HG02798 (cell line): ENCODE measurements around the gene GSG1L.

Experiments used
- ATAC-seq: cut with Tn5 transposase; IDR thresholded peaks from one replicate; pipeline ENCODE4 v1.9.1; 2021; ENCODE audit warnings: mild to moderate bottlenecking; ENCODE audit not compliant: unreplicated experiment, poor library complexity

Gene GSG1L

DNA sequence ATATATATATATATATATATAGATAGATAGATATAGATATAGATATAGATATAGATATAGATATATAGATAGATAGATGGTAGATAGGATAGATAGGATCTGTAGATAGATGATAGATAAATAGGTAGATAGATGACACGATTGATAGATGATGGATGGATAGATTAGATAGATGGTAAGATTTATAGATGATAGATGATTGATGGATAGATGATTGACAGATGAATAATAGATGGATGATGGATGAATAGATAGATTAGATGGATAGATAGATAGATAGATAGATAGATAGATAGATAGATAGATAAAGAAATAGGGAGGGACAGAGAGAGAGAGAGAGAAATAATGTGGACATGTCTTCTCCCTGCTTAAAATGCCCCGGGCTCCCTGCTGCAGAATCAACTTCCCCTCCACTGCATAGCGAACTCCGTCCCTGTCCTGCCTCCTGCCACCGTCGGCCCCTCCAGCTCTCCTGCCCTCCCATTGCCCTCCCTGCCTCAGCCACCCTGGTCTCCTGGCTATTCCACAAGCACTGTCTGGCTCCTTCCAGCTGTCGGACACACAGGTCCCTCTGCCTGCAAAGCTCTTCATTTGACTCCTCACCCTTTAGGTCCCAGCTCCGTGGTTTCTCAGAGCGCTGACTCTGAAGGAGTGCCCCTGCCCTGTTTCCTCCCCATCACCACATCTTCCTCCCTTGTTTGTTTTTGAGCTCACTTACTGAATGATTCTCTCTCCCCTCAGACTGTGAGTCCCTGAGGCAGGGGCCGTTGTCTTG lies 259.6 kb downstream of the GSG1L start:
- ATAC-seq: no peak

DNA sequence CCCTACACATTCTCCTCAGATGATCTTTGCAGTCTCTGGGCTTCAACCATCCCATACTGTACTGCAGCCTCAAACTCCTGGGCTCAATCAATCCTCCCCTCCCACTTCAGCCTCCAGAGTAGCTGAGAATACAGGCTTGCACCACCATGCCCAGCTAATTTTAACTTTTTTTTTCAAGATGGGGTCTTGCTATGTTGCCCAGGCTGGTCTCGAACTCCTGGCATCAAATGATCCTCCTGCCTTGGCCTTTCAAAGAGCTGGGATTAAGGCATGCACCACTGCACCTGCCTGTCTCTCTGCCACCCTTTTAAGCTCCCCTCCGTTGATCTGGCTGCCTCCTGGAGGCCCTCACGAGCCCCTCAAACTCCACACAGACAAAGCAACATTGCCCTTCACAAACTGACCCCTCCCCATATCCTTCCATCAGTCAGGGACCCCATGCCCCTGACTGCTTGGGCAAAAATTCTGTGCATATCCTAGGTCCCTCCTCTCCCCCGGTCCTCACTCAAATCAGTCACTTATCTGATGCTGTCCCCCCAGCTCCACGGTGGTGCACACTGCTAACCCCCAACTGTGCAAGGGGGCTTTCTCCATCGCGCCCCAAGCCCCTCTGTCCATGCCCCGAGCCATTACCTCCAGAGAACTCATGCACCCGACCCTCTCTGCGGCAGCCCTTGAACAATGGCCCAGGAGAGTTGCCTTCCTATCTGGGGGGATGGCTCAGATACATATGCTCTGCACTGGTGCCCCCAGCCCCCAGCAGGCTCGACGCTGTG lies 260.7 kb downstream of the GSG1L start:
- ATAC-seq: no peak

DNA sequence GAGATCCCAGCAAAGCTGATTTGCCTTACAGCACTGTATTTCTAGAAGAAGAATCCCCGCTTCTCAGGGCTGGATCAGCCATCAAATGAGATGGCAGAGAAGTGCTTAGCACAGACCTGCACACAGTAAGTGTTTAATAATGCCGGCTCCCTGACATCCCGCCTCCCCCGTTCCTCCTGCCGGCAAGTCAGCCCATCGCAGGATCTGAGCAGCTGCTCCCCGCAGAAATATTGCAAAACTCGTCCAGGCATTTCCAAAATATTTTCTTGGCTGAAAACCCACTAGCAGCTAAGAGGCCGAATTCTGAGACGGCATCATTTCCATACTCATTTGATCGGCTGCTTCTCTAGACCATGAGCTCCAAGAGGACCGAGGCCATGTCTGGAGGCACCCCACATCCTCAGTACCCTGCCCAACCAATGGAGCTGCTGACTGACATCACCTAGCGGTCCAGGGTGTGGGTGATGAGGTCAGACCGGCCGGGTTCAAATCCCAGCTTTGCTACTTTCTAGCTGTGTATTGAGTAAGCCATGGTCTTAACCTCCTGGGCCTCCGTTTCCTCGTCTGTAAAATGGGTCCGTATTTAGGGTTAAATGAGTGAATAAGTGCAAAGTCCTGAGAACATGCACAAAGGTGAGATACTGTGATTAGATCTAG lies 262.1 kb downstream of the GSG1L start:
- no peak for ATAC-seq

DNA sequence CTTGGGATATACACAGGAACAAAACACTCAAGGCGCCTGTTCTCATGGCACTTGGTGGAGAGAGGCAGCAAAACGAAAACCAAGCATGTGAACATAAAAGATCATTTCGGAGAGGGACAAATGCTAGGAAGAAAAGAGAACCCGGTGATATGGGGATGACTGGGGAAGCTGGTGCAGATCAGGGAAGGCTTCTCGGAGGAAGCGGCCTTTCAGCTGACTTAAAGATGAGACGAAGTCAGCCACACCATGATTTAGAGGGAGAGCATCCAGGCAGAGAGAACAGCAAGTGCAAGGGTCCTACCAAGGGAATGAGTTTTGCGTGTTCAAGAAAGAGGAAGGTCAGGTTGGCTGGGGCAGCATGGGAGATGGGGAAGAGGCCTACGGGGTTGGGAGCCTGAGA lies 262.7 kb downstream of the GSG1L start:
- no peak for ATAC-seq

DNA sequence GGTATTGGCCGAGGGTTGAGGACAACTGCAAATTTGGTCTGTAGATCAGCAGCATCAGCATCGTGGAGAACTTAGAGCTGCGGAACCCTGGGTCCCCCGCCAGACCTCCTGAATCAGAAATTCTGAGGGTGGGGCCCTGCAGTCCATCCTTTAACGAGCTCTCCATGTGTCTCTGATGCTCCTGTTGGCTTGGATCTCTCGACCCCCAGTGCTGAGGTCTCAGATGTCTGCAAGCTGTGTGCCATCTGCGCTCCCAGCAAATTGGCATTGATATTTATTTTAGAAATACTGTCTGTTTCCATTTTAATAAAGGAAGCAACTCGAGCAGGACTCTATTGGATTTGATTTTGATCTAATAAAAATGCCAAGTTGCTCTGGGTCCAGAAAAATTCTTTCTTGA lies 263.6 kb downstream of the GSG1L start:
- ATAC-seq: no peak

DNA sequence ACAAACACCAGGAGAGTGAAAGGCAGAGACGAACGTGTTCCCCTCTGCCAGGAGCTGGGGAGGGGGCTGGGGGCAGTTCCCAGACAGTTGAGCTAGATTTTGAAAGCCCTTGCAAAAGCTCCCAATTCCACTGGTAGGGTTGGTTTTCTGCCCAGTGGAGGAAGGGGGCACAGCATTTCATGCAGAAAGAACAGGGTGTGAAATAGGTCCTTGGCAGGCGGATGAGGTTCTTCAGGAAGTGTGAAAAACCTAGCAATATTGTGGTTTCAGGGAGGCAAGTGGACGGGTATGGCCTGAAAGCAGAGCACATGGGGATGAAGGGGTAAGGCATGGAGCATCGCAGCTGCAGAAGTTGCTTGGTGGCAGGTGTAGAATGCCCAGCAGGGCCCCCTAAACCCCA lies 265.3 kb downstream of the GSG1L start:
- no peak for ATAC-seq

DNA sequence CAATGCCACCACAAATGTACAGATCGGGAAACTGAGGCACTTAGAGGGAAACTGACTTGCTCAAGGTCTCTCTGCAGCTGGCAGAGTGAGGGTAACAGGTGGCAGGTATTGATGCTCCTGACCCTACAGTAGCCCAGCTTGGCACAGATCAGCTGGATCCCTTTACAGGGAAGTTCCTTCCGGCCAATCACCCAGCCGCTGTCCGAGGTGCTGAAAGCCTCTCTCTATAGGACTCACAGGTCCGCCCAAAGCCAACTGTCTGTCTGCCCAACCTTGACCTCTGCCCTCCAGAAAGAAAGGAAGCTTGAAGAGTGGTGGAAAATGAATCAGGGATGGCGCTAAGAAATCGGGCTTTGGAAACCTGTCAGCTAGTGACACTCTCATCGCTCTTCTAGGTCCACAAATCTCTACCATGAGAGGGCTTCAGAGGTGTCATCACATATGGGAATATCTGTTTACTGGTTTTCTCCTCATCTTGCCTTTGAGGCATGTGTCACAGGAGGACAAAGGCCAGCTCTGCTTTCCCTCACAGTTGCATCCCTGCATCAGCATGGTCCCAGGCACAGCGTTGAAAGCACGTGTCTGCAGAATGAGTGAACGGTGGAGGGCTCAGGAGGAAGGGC lies 267.4 kb downstream of the GSG1L start:
- no peak for ATAC-seq

DNA sequence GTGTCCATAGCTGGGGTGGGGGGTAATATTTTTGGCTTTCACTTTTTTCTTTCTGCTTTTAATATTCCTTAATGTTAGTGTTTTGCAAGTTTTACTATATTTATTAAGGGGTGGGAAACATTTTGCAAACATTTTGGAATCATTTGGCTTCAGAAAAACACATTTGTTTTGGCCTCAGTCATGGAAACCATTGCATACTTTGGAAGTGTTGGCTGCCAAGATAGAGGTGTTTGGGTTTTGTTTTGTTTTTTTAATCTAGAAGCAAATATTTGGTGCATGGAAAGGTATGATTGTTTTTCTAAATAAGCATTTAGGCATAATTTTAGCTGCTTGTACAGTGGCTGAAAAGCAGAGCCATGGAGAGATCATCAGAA lies 270.3 kb downstream of the GSG1L start:
- no peak for ATAC-seq

DNA sequence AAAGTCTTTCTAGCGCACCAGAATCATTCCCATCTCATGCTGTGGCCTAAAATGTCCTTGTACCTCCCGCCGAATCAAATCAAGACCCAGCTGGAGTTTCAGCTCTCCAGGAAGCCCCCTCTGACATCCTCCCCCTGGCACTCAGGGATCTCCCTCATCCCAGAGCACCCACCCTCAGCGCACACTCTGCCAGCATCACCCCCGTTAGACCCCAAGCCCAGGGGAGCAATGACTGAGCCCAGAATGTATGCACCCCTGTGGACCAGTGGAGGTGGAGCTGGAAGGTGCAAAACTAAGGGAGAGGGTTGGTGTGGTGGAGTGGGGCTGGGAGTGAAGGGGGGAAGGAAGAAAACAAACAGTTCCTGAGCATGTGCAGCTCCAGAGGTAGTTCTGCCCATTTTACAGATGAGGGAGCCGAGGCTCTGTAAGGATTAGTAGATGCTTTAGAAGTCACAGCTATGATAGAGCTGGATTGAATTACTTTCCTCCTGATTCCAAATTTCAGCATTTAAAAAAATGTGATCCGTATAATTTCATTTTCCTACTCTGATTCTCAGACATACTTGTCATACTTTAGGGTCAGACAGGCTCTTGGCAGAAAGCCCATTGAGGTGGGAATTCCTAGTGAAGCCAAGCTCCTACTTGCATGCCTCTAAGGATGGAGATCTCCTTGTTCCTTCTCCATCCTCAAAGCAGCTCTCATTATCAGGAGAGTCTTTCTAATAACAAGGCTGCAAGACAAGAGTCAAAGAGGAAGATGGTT lies 270.8 kb downstream of the GSG1L start:
- ATAC-seq: no peak

DNA sequence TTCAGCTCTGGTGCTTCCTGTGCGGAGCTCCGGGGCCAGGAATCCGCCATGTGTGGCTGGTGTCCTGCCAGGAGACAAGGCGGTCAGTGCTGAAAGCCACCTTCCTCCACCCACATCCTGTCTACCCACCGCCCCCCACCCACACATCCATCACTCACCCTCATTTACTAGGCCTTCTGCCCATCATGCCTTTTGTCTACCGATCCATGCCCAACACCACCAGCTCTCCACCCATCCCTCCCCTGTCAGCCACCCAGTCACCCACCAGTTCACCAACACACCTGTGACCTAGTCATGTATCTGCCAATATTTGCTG lies 272.2 kb downstream of the GSG1L start:
- ATAC-seq: no peak

DNA sequence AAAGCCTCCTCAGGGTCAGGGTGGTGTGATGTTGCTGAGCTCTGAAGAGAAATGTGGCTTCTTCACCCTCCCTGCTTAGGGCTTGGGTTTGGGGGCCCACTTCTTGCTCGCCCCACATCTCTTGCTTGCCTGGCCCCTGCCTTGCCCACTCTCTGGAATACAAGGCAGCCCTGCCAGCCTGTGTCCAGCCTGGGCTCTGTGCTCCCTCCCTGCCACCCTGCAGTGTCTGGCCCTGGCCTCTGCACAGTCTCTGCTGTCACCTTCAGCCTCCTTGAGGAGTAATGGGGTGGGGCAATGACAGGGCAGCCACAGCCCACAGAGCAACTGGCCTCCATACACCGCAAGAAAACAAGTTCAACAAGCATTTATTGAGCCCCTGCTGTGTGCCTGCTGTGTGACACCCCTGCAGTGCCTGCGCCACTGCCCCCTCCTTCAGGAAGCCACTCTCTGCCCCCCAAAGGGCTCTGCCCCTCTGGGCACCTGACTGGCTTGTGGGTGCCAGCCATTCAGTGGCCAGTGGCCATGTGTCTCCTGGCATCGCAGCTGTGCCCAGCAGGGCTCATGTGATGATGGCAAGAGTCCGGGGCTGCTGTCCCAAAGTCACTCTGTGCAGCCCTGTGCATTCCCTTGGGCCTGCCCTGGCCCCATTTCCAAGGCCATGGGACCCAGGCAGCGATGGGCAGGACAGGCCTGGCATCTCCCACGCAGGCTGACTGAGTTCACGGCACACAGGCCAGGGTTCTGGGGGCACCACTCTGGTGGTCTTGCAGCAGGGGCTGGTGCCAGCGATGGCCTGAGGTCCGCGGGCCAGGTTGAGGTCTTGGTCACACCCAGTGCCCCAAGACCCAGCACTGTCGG lies 272.7 kb downstream of the GSG1L start:
- ATAC-seq: no peak

DNA sequence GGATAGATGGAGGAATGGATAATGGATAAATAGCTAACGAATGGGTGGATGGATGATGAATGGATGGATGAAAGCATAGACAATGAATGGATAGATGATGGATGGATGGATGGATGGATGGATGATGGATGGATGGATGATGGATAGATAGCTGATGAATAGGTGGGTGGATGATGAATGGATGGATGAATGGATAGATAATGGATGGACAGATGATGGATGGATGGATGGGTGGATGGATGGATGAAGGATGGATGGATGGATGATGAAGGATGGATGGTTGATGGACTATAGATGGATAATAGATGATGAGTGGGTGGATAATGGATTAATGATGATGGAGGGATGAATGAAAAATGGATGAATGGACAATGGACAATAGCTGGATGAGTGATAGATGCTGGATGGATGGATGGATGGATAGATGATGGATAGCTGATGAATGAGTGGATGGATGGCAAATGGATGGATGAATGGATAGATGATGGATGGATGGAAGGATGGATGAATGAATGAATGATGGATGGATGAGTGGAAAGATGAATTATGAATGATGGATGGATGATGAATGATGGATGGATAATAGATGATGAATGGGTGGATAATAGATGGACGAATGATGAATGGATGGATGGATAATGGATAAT lies 273.8 kb downstream of the GSG1L start:
- no peak for ATAC-seq

DNA sequence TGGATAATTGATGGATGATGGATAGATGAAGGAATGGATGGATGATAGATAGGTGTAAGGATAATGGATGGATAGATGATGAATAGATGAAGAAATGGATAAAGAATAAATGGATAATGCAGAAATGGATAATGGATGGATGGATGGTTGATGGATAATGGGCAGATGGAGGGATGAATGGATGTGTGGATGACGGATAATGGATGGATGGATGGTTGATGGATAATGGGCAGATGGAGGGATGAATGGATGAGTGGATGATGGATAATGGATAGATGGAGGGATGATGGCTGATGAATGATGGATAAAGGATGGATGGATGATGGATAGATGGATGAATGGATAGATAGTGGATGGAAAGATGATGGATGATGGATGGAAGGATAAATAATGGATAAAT lies 274.4 kb downstream of the GSG1L start:
- ATAC-seq: no peak

DNA sequence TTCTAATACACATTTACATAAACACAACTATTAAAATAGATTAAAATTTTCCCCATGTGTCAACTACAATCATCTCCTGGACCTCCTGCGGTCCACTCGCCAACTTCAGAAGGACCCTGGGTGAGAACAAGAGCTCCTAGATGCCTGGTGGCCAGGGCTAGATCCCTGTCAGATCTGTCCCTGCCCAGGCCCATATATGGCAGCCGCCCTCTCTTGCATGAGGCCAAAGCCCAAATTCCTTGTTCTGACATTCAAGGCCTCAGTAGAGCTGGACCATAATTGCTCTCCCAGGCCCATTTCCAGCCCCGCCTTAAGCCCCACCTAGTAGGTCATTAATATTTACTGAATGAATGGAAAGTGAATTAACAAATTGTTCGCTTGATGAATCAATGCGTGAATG lies 275.8 kb downstream of the GSG1L start:
- no peak for ATAC-seq

DNA sequence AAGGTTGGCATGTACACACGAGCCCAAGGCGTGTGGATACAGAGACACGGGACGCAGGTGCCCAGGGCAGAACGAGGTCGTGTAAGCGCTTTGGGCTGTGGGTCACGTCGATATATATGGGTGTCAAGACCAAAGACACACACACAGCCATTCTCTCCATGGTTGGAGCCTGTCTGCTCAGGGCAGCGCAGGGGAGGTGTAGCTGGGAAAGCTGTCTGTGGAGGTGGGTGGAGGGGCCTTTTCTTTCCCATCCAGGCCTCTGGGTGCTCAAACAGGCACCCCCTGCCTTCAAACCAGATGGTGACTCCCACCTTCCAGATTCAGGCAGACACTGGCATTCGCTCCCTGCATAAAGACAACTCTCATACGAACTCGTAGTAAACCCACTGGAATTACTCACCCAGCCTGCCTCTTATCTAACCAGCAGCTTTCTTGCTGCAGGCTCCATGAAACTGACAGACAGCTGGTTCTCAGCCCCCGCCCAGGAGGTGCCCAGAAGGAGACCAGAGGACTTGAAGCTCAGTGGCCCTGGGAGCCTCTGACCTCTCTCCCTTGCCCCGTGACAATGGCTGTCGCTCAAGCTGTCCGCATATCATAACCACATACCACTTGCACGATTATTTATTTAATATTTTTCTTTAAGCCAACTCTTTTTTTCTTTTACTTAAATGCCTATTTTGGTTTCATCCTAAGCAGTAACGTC lies 276.4 kb downstream of the GSG1L start:
- no peak for ATAC-seq

DNA sequence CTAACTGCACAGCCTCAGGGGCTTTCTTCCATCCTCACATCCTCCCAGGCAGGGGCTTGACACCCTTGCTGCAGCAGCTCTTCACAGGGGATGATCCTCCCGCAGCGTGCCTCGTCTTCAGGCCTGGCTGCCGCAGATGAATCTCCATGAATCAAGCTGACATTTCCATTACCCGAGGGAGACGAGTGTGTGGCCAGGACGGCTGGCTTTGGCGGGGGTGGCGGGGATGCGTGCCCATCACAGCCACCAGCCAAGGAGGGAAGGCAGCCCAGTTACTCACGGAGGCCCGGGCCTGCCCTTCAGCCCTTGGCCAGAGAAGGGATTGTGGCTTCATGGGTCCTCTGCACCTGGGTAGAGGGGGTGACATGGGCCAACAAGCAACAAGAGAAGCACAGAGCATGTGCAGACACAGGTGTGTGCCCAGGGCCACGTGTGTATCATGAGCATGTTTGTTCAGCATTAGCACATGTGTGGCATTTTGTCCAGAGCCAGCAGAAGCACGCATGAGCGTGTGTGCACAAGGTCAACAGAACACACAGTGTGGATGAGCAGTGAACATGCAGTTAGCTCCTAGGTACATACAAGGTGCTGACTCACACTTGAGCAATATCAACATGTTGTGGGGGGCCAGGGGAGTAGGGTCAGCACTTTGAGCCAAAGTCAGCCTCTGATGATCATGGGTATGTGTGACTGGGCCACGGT lies 277.1 kb downstream of the GSG1L start:
- ATAC-seq: no peak

DNA sequence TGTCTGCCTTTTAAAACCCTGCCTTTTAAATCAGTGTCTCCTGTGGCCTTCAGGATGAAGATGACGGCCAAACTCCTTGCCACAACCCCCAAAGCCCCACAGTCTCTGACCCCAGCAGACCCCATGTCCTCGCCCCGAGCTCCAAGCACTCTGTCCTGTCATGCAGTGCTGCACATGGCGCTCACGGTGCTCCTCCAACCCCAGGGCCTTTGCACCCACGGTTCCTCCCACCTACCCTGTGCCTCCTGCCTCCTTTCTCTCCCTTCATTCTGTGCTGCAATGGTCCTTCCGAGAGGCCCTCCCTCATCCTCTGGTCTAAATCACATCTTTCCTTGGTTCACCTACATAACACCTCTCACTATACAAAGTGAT lies 278.2 kb downstream of the GSG1L start:
- no peak for ATAC-seq
